ENCODE data around the gene NDE1. TPM values are rescaled to one million over a fixed set of nuclear protein-coding genes. Genes with fewer than 3 reads are reported as not detected.
"Not testable (repeated sequence)": the region's sequence is repeated elsewhere in the genome, so short reads cannot be mapped to it uniquely, and the experiment has no call there.

Gene NDE1
- total RNA-seq, 1 donor from 2014 or later: 45.3 TPM

GRCh38 chr16:15647294-15648014, 2.6 kb upstream of the NDE1 start:
- H3K4me3 ChIP-seq (ENCODE audit: low read depth, low read length): no peak overlapping the region
- DNase-seq (ENCODE audit: low read depth): no peak
- TF ChIP-seq CTCF (conservative IDR thresholded peaks at IDR 0.05; ENCODE audit: low read depth, low read length): no peak

- DNase-seq (ENCODE audit: low read depth): no peak
- H3K4me3 ChIP-seq (ENCODE audit: low read depth, low read length): no peak overlapping the region
- TF ChIP-seq CTCF (conservative IDR thresholded peaks at IDR 0.05; ENCODE audit: low read depth, low read length): no peak
These were observed 1.8 kb upstream of the NDE1 start for GRCh38 chr16:15648135-15648730.

- DNase-seq (ENCODE audit: low read depth): not testable (repeated sequence)
- peak overlapping the region; percentile 96 for H3K4me3 ChIP-seq (ENCODE audit: low read depth, low read length)
These were observed 734 bp upstream of the NDE1 start for GRCh38 chr16:15649311-15649710.

- no peak for DNase-seq (ENCODE audit: low read depth)
- no peak for TF ChIP-seq CTCF (conservative IDR thresholded peaks at IDR 0.05; ENCODE audit: low read depth, low read length)
- peak overlapping the region; percentile 96 for H3K4me3 ChIP-seq (ENCODE audit: low read depth, low read length)
These were observed 372 bp upstream of the NDE1 start for GRCh38 chr16:15649727-15650018.

GRCh38 chr16:15650698-15651171, 690 bp downstream of the NDE1 start:
- no peak for DNase-seq (ENCODE audit: low read depth)

GRCh38 chr16:15652293-15653001, 2.4 kb downstream of the NDE1 start:
- TF ChIP-seq CTCF (conservative IDR thresholded peaks at IDR 0.05; ENCODE audit: low read depth, low read length): no peak
- no peak overlapping the region for H3K4me3 ChIP-seq (ENCODE audit: low read depth, low read length)
- no peak for DNase-seq (ENCODE audit: low read depth)

More at GRCh38 chr16:15650698-15651171, 690 bp downstream of the NDE1 start:
- no peak for TF ChIP-seq CTCF (conservative IDR thresholded peaks at IDR 0.05; ENCODE audit: low read depth, low read length)
- peak overlapping the region; percentile 96 for H3K4me3 ChIP-seq (ENCODE audit: low read depth, low read length)

- no peak for TF ChIP-seq CTCF (conservative IDR thresholded peaks at IDR 0.05; ENCODE audit: low read depth, low read length)
- H3K4me3 ChIP-seq (ENCODE audit: low read depth, low read length): no peak overlapping the region
- no peak for DNase-seq (ENCODE audit: low read depth)
These were observed 3.2 kb downstream of the NDE1 start for GRCh38 chr16:15653227-15653626.
